Gastroesophageal sphincter (tissue), 4 donors: ENCODE results near the gene HSPA1A. TPM values are rescaled to one million over a fixed set of nuclear protein-coding genes. Genes with fewer than 3 reads are reported as not detected.

Source experiments
- ATAC-seq: fragments of 150-250 bp; one replicate; pipeline ENCODE4 v1.9.1; 2016; ENCODE audit warnings: mild to moderate bottlenecking, moderate library complexity
- H3K27ac ChIP-seq, 4 donors: fragments of 200-600 bp; sonication (generic) in 3 of 4; 1 replicate in 3 of 4; 2 replicates in 1 of 4; pipeline ENCODE4 v1.5.1; 2016 to 2019
- H3K27me3 ChIP-seq: fragments of 200-600 bp; sonication (generic); one replicate; pipeline ENCODE4 v1.5.1; 2019
- H3K36me3 ChIP-seq, 2 donors: fragments of 200-600 bp; sonication (generic); one replicate each; pipeline ENCODE4 v1.5.1; 2019; ENCODE audit warnings: control low read depth in 1 of 2
- H3K4me1 ChIP-seq, 3 donors: fragments of 200-600 bp; sonication (generic); 1 replicate in 2 of 3; 2 replicates in 1 of 3; pipeline ENCODE4 v1.5.1; 2016 to 2019; ENCODE audit warnings: control low read depth in 2 of 3
- H3K4me3 ChIP-seq, 2 donors: fragments of 200-600 bp; sonication (generic); one replicate each; pipeline ENCODE4 v1.5.1; 2019; ENCODE audit warnings: mild to moderate bottlenecking in 1 of 2, moderate library complexity in 1 of 2
- H3K9me3 ChIP-seq, 3 donors: fragments of 200-600 bp; sonication (generic); one replicate each; pipeline ENCODE4 v1.5.1; 2017 to 2019; ENCODE audit warnings: control low read depth in 2 of 3
- EP300 ChIP-seq: sonication (generic); formaldehyde crosslinking; IDR thresholded peaks from one replicate; pipeline ENCODE4 v1.6.1; 2017; ENCODE audit warnings: antibody characterized with exemption, mild to moderate bottlenecking
- POLR2A ChIP-seq, 2 donors: fragments of 450-650 bp; IDR thresholded peaks; one replicate each; pipeline ENCODE4 v1.6.1; 2017; ENCODE audit warnings: antibody characterized with exemption in 2 of 2, mild to moderate bottlenecking in 2 of 2, moderate library complexity in 1 of 2
- POLR2AphosphoS5 ChIP-seq: sonication (generic); formaldehyde crosslinking; IDR thresholded peaks from one replicate; pipeline ENCODE4 v1.6.1; 2017; ENCODE audit warnings: antibody characterized with exemption
- WGBS, 2 donors: methylation state at CpG; one replicate each; pipeline ENCODE4 v1.1.5; 2018; ENCODE audit warnings: low coverage in 1 of 2; 5-methylcytosine and 5-hydroxymethylcytosine counted together
- total RNA-seq, 4 donors: library from RNA; depleted of rRNA; stranded (reverse); fragments of >200 nt; gene quantifications; one replicate each; pipeline ENCODE4 v1.1.0, GENCODE V29; 2016
- TF ChIP-seq, protein P1 (sequence below), 4 experiments: fragments of 200-600 bp in 2 of 4; fragments of 450-650 bp in 2 of 4; sonication (generic) in 1 of 4; IDR thresholded peaks; one replicate each; pipeline ENCODE4 v1.5.1; 2017 to 2019; ENCODE audit warnings: antibody characterized with exemption in 4 of 4, mild to moderate bottlenecking in 2 of 4, moderate library complexity in 2 of 4

The HSPA1A gene
- total RNA-seq, 4 donors from 2014 or later = 287 to 496 (median 351) TPM

DNA sequence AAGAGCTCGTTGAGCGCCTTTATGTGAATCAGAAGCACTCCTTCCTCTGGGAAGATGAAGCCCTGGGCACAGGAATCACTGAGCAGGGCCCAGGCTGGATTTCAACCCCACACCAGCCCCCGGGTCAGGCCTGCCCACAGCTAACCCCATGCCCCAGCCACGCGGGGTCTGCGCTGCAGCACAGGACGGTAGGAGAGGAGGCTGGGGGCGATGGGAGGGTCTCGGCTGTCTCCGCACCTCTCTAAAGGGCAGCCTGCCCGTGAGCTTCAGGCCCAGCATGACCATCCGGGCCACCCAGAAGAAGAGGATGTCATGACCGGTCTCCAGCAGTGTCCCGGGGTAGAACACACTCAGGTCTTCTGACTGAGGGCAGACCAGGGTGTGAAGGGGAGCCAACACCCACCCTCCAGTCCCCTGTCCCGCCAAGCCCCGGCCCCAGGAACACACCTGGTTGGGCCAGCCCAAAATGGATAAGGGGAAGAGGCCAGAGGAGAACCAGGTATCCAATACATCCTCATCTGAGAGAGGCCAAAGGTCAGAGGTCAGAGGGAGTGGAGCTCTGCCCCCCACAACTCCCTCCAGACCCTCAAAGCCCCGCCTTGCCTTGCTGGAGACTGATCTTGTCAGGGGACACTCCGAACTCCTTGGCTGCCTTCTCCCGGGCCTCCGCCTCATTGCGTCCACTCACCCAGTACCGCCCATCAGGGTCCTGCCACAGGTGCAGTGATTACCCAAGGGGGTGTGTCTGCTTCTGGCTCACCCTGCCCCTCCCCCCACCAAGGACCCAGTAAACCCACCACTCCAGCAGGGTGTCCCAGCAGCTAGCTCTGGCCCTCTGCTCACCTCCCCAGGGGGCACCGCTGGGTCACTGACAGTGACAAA is 33.9 kb upstream of the HSPA1A start:
- Histone ChIP-seq H3K27me3 (no peaks in the 10 kb centered on the region), H3K36me3 (peaks cover 0 to 82% of the 10 kb centered on the region in 2 donors), H3K27ac (no peak overlapping the region), H3K4me3 (no peak overlapping the region), H3K9me3 (no peaks in the 10 kb centered on the region), H3K4me1 (peaks cover 0 to 12% (median 9%) of the 10 kb centered on the region in 3 donors)
- ATAC-seq = no peak
- no peak for TF ChIP-seq POLR2A (IDR thresholded peaks at IDR 0.05)
- no peak for TF ChIP-seq EP300
- TF ChIP-seq, protein P1, sequence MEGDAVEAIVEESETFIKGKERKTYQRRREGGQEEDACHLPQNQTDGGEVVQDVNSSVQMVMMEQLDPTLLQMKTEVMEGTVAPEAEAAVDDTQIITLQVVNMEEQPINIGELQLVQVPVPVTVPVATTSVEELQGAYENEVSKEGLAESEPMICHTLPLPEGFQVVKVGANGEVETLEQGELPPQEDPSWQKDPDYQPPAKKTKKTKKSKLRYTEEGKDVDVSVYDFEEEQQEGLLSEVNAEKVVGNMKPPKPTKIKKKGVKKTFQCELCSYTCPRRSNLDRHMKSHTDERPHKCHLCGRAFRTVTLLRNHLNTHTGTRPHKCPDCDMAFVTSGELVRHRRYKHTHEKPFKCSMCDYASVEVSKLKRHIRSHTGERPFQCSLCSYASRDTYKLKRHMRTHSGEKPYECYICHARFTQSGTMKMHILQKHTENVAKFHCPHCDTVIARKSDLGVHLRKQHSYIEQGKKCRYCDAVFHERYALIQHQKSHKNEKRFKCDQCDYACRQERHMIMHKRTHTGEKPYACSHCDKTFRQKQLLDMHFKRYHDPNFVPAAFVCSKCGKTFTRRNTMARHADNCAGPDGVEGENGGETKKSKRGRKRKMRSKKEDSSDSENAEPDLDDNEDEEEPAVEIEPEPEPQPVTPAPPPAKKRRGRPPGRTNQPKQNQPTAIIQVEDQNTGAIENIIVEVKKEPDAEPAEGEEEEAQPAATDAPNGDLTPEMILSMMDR (IDR thresholded peaks at IDR 0.05) = no peak
- TF ChIP-seq POLR2AphosphoS5 = no peak
- 85 to 97% methylated on average over 6 of the region's 23 CpGs for WGBS, 2 donors

DNA sequence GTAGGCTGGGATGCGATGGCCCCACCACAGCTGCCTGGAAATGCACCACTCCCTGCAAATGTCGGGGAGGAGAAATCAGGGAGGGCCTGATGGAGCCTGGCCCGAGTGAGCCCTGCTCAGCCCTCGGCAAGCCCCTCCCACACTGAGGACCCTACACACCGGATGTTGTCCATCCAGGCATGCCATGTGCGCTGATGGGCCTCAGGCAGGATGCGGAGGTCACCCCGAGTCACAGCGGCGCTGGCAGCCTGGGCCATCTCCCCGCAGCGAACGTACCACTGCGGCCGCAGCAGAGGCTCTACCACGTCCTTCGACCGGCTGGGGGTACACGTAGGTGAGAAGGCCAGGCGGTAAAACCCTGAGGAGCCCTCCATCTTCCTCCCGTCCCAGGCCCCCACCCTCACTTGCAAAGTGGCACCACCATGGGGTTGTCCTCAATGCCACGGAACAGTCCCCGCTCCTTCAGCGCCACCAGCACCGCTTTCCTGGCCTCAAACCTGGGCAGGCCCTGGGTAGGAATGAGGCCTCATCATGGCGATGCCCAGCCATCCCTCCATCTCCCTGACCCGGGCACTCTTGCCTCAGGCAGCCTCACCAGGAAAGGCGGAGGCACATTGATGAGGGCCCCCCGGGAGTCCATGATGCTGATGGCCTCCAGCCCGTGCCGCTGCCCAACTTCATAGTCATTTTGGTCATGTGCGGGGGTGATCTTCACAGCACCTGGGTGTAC is 33.1 kb upstream of the HSPA1A start:
- Histone ChIP-seq H3K4me1 (peaks cover 0 to 4% (median 1%) of the 10 kb centered on the region in 3 donors), H3K27me3 (no peaks in the 10 kb centered on the region), H3K9me3 (no peaks in the 10 kb centered on the region), H3K36me3 (peaks cover 0 to 84% of the 10 kb centered on the region in 2 donors), H3K4me3 (no peak overlapping the region), H3K27ac (no peak overlapping the region)
- no peak for TF ChIP-seq POLR2AphosphoS5
- TF ChIP-seq POLR2A (IDR thresholded peaks at IDR 0.05) = no peak
- TF ChIP-seq, protein P1 (IDR thresholded peaks at IDR 0.05) = no peak
- no peak for TF ChIP-seq EP300
- WGBS, 2 donors = 66% methylated on average over 3 of the region's 32 CpGs; no CpG with 5 or more reads in 1 of the 2 donors
- no peak for ATAC-seq

DNA sequence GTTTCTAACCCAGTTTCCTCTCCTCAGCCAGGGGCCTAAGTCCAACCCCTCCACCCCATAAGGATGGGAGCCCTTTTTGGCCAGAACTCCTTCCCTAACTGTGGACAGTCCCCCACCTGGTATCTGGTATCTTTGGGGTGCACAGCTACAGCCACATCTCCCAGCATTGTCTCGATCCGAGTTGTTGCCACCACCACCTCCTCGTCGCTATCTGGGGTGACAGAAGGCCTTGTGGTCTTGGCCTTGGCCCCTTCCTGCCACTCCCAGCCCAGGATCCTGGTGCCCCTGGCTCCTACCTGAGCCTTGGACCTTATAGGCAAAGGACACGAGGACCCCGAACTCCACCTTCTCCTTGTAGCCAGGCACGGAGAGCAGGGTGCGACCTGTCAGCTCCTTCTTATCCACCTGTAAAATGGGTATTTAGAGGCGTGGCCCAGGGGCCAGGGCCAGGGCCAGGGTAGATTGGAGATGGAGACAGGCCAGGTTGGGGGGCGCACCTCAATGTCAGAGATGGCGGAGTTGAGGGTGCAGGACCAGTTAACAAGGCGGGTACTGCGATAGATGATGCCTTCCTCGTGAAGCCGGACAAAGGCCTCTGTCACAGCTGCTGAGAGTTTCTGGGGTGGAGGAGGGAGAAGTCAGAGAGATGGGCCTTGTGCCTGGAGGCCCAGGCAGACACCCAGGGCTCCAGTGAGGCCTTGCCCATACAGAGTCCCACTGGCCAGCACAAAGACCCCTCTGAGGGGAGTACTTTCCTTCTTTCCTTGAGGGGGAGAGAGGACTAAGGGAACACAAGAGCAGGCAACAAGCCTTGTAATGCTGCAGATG is 31.0 kb upstream of the HSPA1A start:
- Histone ChIP-seq H3K4me3 (no peak overlapping the region), H3K27ac (no peak overlapping the region), H3K27me3 (no peaks in the 10 kb centered on the region), H3K4me1 (no peaks in the 10 kb centered on the region), H3K9me3 (no peaks in the 10 kb centered on the region), H3K36me3 (peaks cover 0 to 89% of the 10 kb centered on the region in 2 donors)
- TF ChIP-seq, protein P1 (IDR thresholded peaks at IDR 0.05) = no peak
- TF ChIP-seq POLR2AphosphoS5 = no peak
- TF ChIP-seq EP300 = no peak
- TF ChIP-seq POLR2A (IDR thresholded peaks at IDR 0.05) = no peak
- no peak for ATAC-seq
- 87 to 91% methylated on average over 3 to 9 of the region's 15 CpGs for WGBS, 2 donors

DNA sequence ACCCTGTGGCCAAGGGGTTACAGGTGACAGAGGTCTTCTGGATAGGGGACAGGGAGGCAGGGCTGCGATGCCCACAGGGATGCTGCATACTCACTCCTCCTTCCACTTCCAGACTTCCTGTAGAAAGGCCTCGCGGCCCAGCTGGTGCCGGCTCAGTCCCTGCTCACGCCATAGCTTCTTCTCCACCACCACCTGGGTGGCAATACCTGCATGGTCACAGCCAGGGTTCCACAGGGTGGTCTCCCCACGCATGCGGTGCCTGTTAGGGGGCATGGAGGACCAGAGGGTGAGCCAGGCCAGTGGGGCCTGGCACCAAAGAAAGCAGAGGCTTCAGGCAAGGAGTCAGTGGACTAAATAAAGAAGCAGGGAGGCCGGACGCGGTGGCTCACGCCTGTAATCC is 29.9 kb upstream of the HSPA1A start:
- Histone ChIP-seq H3K4me3 (no peak overlapping the region), H3K9me3 (no peaks in the 10 kb centered on the region), H3K36me3 (peaks cover 0 to 82% of the 10 kb centered on the region in 2 donors), H3K4me1 (no peaks in the 10 kb centered on the region), H3K27ac (no peak overlapping the region), H3K27me3 (no peaks in the 10 kb centered on the region)
- no peak for ATAC-seq
- 100% methylated on average over 3 of the region's 11 CpGs; no CpG with 5 or more reads in 1 of the 2 donors for WGBS, 2 donors
- TF ChIP-seq EP300 = no peak
- TF ChIP-seq, protein P1 (IDR thresholded peaks at IDR 0.05) = no peak
- no peak for TF ChIP-seq POLR2A (IDR thresholded peaks at IDR 0.05)
- TF ChIP-seq POLR2AphosphoS5 = no peak
